ENCODE data around the gene RBM18. TPM values are rescaled to one million over a fixed set of nuclear protein-coding genes. Genes with fewer than 3 reads are reported as not detected.

Gene RBM18
- total RNA-seq, 1 donor from 2014 or later, result 16.0 TPM

- no peak for ATAC-seq
- intact Hi-C loops (cut with DNase I), result no loop called here
- DNase-seq (ENCODE audit: low spot score), result peak; percentile 45
Measured at GRCh38 chr9:122226758-122227574, 37.7 kb downstream of the RBM18 start.

- intact Hi-C loops (cut with DNase I), result no loop called here
- DNase-seq (ENCODE audit: low spot score) (peak; percentile 34), ATAC-seq (no peak)
Measured at GRCh38 chr9:122226142-122226757, 38.4 kb downstream of the RBM18 start.

GRCh38 chr9:122225312-122226141 is 39.1 kb downstream of the RBM18 start:
- DNase-seq (ENCODE audit: low spot score) (peak; percentile 48), ATAC-seq (no peak)
- intact Hi-C loops (cut with DNase I), result no loop called here

GRCh38 chr9:122223435-122223834 is 41.2 kb downstream of the RBM18 start:
- peak; percentile 10 for DNase-seq (ENCODE audit: low spot score)
- intact Hi-C loops (cut with DNase I), result no loop called here
- ATAC-seq, result no peak

- ATAC-seq (no peak), DNase-seq (ENCODE audit: low spot score) (peak; percentile 44)
- intact Hi-C loops (cut with DNase I), result no loop called here
Measured at GRCh38 chr9:122222791-122223190, 41.8 kb downstream of the RBM18 start.

GRCh38 chr9:122221183-122221811 is 43.3 kb downstream of the RBM18 start:
- intact Hi-C loops (cut with DNase I), result no loop called here
- ATAC-seq, result no peak
- DNase-seq (ENCODE audit: low spot score), result peak; percentile 50

- peak; percentile 36 for DNase-seq (ENCODE audit: low spot score)
- intact Hi-C loops (cut with DNase I), result no loop called here
- ATAC-seq, result no peak
Measured at GRCh38 chr9:122220673-122221182, 43.9 kb downstream of the RBM18 start.

- intact Hi-C loops (cut with DNase I), result no loop called here
- DNase-seq (ENCODE audit: low spot score) (no peak), ATAC-seq (peak; percentile 10)
Measured at GRCh38 chr9:122219856-122220672, 44.6 kb downstream of the RBM18 start.

GRCh38 chr9:122218935-122219855 is 45.4 kb downstream of the RBM18 start:
- intact Hi-C loops (cut with DNase I), result no loop called here
- DNase-seq (ENCODE audit: low spot score), result peak; percentile 25
- peak; percentile 43 for ATAC-seq

- intact Hi-C loops (cut with DNase I), result no loop called here
- DNase-seq (ENCODE audit: low spot score) (no peak), ATAC-seq (no peak)
Measured at GRCh38 chr9:122218071-122218934, 46.3 kb downstream of the RBM18 start.

- DNase-seq (ENCODE audit: low spot score), result no peak
- no peak for ATAC-seq
- intact Hi-C loops (cut with DNase I), result no loop called here
Measured at GRCh38 chr9:122217640-122218039, 47.0 kb downstream of the RBM18 start.

- ATAC-seq (no peak), DNase-seq (ENCODE audit: low spot score) (peak; percentile 39)
- intact Hi-C loops (cut with DNase I), result no loop called here
Measured at GRCh38 chr9:122216798-122217418, 47.7 kb downstream of the RBM18 start.

GRCh38 chr9:122216138-122216797 is 48.4 kb downstream of the RBM18 start:
- ATAC-seq (no peak), DNase-seq (ENCODE audit: low spot score) (peak; percentile 14)
- intact Hi-C loops (cut with DNase I), result no loop called here

GRCh38 chr9:122215663-122216062 is 49.0 kb downstream of the RBM18 start:
- intact Hi-C loops (cut with DNase I), result no loop called here
- ATAC-seq (no peak), DNase-seq (ENCODE audit: low spot score) (no peak)

- no peak for DNase-seq (ENCODE audit: low spot score)
- ATAC-seq, result no peak
Measured at GRCh38 chr9:122214507-122214906, 50.1 kb downstream of the RBM18 start.

More at GRCh38 chr9:122214507-122214906, 50.1 kb downstream of the RBM18 start:
- intact Hi-C loops (cut with DNase I), result no loop called here

Data from sciatic nerve (tissue), 2 donors.